ENCODE data around the gene RTN4R. TPM values are rescaled to one million over a fixed set of nuclear protein-coding genes. Genes with fewer than 3 reads are reported as not detected.

Gene RTN4R
- total and polyA plus RNA-seq, 9 of the 15 experiments (the other 6 are each of a cell fraction or from before 2014, with no cell fraction given) = 0.04 to 2.8 (median 1.4) TPM; not detected in 3

- TF ChIP-seq CREB3L1 (IDR thresholded peaks at IDR 0.05; ENCODE audit: borderline replicate concordance, low read depth) (peak; percentile 96), HCFC1 (IDR thresholded peaks at IDR 0.05; ENCODE audit: low read depth, low read length) (no peak), NFIX (CRISPR knock-in tag; IDR thresholded peaks at IDR 0.05; ENCODE audit: low read depth) (peak; percentile 57; the same call in 1 of the 2 replicates), BCOR (IDR thresholded peaks at IDR 0.05) (no peak), IFI16 (CRISPR knock-in tag; IDR thresholded peaks at IDR 0.05) (no peak), SIN3A (IDR thresholded peaks at IDR 0.05; ENCODE audit: borderline replicate concordance in 2 of 2, control insufficient read depth in 1 of 2, low read depth in 2 of 2, low read length in 2 of 2) (0 out of 4 replicates have a peak, but pooled peaks of 1 of the 2 experiments have one; percentile 37), HNRNPLL (IDR thresholded peaks at IDR 0.05; ENCODE audit: low read depth, low read length, poor library complexity, severe bottlenecking) (peak; percentile 84), PRDM10 (IDR thresholded peaks at IDR 0.05; ENCODE audit: partially characterized antibody) (no peak), AFF1 (IDR thresholded peaks at IDR 0.05; ENCODE audit: low read depth in 1 of 2, partially characterized antibody in 2 of 2) (no peak), ZC3H8 (IDR thresholded peaks at IDR 0.05) (no peak), JUN (IDR thresholded peaks at IDR 0.05; ENCODE audit: borderline replicate concordance, low read depth, low read length) (peak; percentile 13; the same call in 1 of the 2 replicates), JUN (CRISPR knock-in tag; IDR thresholded peaks at IDR 0.05; ENCODE audit: borderline replicate concordance) (no peak), PATZ1 (CRISPR knock-in tag; IDR thresholded peaks at IDR 0.05; ENCODE audit: borderline replicate concordance) (no peak)
Measured at GRCh38 chr22:20211997-20212753, 55.9 kb downstream of the RTN4R start (continued).

All from K562 (cell line).